ENCODE measurements around the gene RNF222. TPM values are rescaled to one million over a fixed set of nuclear protein-coding genes. Genes with fewer than 3 reads are reported as not detected.

Gene RNF222
- total and polyA plus RNA-seq, 5 experiments from 2014 or later = 0.15 to 0.19 (median 0.18) TPM; not detected in 1

GRCh38 chr17:8426802-8427201, 29.2 kb upstream of the RNF222 start:
- H3K4me3 Mint-ChIP-seq = no peak overlapping the region

DNA sequence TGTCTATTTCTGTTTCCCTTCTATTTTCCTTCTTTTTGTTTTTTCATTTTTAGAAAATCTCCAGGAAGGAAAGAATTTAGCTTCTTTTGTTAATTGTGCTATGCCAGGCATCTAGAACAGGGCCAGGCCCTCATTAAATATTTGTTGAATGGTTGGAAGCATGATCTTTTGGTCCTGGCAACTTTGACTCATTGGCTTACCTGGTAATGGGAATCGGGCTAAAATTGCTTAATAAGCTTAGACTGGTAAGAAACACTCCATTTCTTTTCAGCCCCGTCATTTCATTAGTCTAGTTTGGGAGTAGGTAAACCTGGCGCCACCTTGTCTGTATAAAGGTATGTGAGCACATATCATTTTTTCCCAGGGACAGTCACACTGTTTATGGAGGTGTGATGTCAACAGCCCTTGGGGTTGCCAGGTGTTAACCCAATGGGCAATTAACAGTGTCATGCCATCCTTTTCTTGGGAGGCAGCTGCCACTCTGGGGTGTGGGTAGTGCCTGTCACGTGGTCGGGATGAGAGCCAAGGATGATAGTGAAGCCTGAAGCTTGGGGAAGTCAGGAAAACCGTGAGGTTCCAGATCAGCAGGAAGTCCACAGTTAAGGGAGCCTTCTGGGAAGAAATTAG, 28.6 kb upstream of the RNF222 start:
- H3K4me1 Mint-ChIP-seq = peaks cover 0 to 1% (median 0%) of the 10 kb centered on the region in 4 donors
- no peak for DNase-seq
- POLR2A ChIA-PET = no interaction called here
- no peak overlapping the region for H3K4me3 Mint-ChIP-seq
- ATAC-seq = no peak
- no peaks in the 10 kb centered on the region for H3K36me3 Mint-ChIP-seq
- H3K9me3 Mint-ChIP-seq = peaks cover 0 to 2% (median 0%) of the 10 kb centered on the region in 9 donors
- H3K27ac Mint-ChIP-seq = no peak overlapping the region
- peaks cover 6 to 23% (median 10%) of the 10 kb centered on the region in 5 donors for H3K27me3 Mint-ChIP-seq

More at GRCh38 chr17:8426802-8427201, 29.2 kb upstream of the RNF222 start:
- DNase-seq = no peak
- no peaks in the 10 kb centered on the region for H3K36me3 Mint-ChIP-seq
- peaks cover 0 to 1% (median 0%) of the 10 kb centered on the region in 4 donors for H3K4me1 Mint-ChIP-seq
- peaks cover 0 to 2% (median 0%) of the 10 kb centered on the region in 9 donors for H3K9me3 Mint-ChIP-seq
- H3K27ac Mint-ChIP-seq = no peak overlapping the region
- no peak for ATAC-seq
- peaks cover 3 to 17% (median 10%) of the 10 kb centered on the region in 5 donors for H3K27me3 Mint-ChIP-seq
- POLR2A ChIA-PET = no interaction called here

GRCh38 chr17:8421571-8421970, 23.9 kb upstream of the RNF222 start:
- Mint-ChIP-seq H3K9me3 (peaks cover 0 to 2% (median 0%) of the 10 kb centered on the region in 9 donors), H3K4me1 (peaks cover 0 to 1% (median 0%) of the 10 kb centered on the region in 4 donors), H3K27me3 (peaks cover 12 to 57% (median 30%) of the 10 kb centered on the region in 5 donors), H3K36me3 (no peaks in the 10 kb centered on the region), H3K4me3 (no peak overlapping the region), H3K27ac (peak overlapping the region in 1 of 10 donors; percentile 40)
- POLR2A ChIA-PET = no interaction called here
- DNase-seq (no peak), ATAC-seq (no peak)

DNA sequence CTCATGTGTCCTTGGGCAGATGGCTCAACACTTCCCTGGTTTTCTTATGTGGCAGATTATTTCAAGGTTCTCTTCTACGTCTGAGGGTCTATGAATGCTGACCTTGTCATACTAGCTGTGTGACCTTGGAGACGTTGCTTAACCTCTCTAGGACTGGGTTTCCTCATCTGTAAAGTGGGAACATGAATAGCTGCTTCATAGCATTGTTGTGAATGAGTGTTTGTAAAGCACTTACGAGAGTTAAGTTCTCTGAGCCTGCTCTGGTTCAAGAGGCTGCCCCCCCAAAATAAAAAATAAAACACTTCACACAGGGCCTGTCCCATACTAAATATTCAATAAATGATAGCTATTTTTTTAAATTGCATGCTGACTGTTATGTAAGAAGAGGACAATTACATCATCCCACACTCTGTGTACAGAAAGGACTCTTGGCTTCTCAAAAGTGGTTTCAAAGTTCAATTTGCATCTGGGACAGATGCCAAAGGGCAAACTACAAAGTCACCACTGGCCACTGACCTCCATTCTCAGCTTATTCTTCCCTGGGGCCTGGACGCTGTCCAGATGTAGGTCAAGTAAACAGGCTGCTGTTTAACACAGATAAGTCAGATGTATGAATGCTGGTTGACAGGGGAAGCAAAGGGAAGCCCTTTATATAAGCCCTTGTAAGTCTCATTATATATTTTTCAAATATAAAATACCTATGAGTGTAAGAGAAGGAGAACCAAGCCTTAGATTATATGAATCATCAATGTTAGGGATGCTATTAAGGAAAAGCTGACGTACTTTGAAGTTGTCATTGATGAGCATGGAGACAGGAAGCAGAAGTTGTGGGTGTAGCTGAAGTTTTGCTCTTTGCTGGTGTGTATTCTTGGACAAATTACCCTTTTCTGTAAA, 22.7 kb upstream of the RNF222 start:
- no peaks in the 10 kb centered on the region for H3K36me3 Mint-ChIP-seq
- POLR2A ChIA-PET = interaction anchor here (0.6 kb wide), 1 partner anchor 13 kb away, joined by 3 read pairs; no protein-coding TSS in a partner anchor

GRCh38 chr17:8419305-8419704, 21.7 kb upstream of the RNF222 start:
- DNase-seq (no peak), ATAC-seq (no peak)
- Mint-ChIP-seq H3K36me3 (no peaks in the 10 kb centered on the region), H3K27me3 (peaks cover 8 to 63% (median 30%) of the 10 kb centered on the region in 5 donors), H3K4me1 (peaks cover 0 to 1% (median 0%) of the 10 kb centered on the region in 4 donors), H3K4me3 (no peak overlapping the region), H3K9me3 (no peaks in the 10 kb centered on the region), H3K27ac (no peak overlapping the region)
- POLR2A ChIA-PET = no interaction called here

More for the DNA sequence above, 22.7 kb upstream of the RNF222 start:
- H3K4me3 Mint-ChIP-seq = no peak overlapping the region
- peaks cover 0 to 2% (median 0%) of the 10 kb centered on the region in 9 donors for H3K9me3 Mint-ChIP-seq
- H3K27ac Mint-ChIP-seq = peak overlapping the region in 1 of 10 donors; percentile 34
- H3K4me1 Mint-ChIP-seq = peaks cover 0 to 1% (median 0%) of the 10 kb centered on the region in 4 donors
- ATAC-seq (no peak), DNase-seq (no peak)
- peaks cover 12 to 63% (median 34%) of the 10 kb centered on the region in 5 donors for H3K27me3 Mint-ChIP-seq

- Mint-ChIP-seq H3K4me3 (no peak overlapping the region), H3K4me1 (peaks cover 2 to 3% (median 2%) of the 10 kb centered on the region in 4 donors), H3K27ac (peak overlapping the region in 1 of 10 donors; percentile 78), H3K27me3 (peaks cover 8 to 63% (median 29%) of the 10 kb centered on the region in 5 donors), H3K9me3 (no peaks in the 10 kb centered on the region), H3K36me3 (no peaks in the 10 kb centered on the region)
- DNase-seq (no peak), ATAC-seq (no peak)
- POLR2A ChIA-PET = no interaction called here
Measured at GRCh38 chr17:8418471-8418870, 20.8 kb upstream of the RNF222 start.

- Mint-ChIP-seq H3K27me3 (peaks cover 8 to 62% (median 24%) of the 10 kb centered on the region in 5 donors), H3K4me3 (no peak overlapping the region), H3K9me3 (no peaks in the 10 kb centered on the region), H3K4me1 (peaks cover 7 to 9% (median 9%) of the 10 kb centered on the region in 4 donors), H3K36me3 (no peaks in the 10 kb centered on the region), H3K27ac (no peak overlapping the region)
- ATAC-seq (no peak), DNase-seq (no peak)
- POLR2A ChIA-PET = no interaction called here
Measured at GRCh38 chr17:8417806-8418205, 20.2 kb upstream of the RNF222 start.

DNA sequence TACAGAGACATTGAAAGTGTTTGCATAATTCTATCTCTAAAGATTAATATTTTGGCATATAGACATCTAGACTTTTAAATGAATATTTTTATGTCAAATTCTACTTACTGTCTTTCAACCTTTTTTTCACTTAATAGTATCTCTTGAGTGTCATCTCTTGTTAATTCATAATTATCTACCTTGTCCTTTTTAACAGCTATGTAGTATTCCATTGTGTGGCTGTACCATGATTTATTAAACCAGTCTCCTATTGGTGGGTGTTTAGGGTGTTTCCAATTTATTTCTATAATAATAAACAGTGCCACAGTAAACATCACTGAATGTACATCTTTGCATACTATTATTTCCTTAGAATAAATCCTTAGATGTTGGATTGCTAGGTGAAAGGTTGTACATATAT, 16.3 kb upstream of the RNF222 start:
- DNase-seq (no peak), ATAC-seq (no peak)
- Mint-ChIP-seq H3K27me3 (peaks cover 5 to 29% (median 16%) of the 10 kb centered on the region in 5 donors), H3K4me3 (no peak overlapping the region), H3K27ac (no peak overlapping the region), H3K36me3 (no peaks in the 10 kb centered on the region), H3K4me1 (peaks cover 10 to 19% (median 17%) of the 10 kb centered on the region in 4 donors), H3K9me3 (no peaks in the 10 kb centered on the region)
- POLR2A ChIA-PET = no interaction called here

- peaks cover 6 to 26% (median 12%) of the 10 kb centered on the region in 5 donors for H3K27me3 Mint-ChIP-seq
- H3K4me3 Mint-ChIP-seq = no peak overlapping the region
- no peaks in the 10 kb centered on the region for H3K36me3 Mint-ChIP-seq
- H3K9me3 Mint-ChIP-seq = no peaks in the 10 kb centered on the region
- peaks cover 10 to 19% (median 17%) of the 10 kb centered on the region in 4 donors for H3K4me1 Mint-ChIP-seq
- DNase-seq = peak in 1 of 10 donors; percentile 15
- peak in 1 of 2 donors; percentile 77 for ATAC-seq
- peak overlapping the region in 3 of 10 donors; percentile 46 to 77 (median 73) for H3K27ac Mint-ChIP-seq
- POLR2A ChIA-PET = no interaction called here
Measured at GRCh38 chr17:8413328-8413727, 15.7 kb upstream of the RNF222 start.

DNA sequence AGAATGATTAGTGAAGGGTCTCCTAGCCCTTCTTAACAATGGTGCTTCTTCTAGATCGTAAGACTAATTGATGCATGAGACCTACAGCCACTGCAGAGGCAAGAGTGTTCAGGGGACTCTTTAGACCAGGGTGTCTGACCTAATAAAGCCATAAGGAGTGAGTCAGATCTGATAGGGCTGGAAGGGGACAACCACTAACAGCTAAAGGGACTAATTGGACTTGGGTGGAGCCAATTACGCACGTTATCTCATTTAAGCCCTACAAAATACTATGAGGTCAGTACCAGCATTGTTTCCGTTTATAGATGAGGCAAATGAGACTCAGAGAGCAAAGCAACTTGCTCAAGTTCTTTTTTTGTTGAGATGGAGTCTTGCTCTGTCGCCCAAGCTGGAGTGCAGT, 14.5 kb upstream of the RNF222 start:
- Mint-ChIP-seq H3K36me3 (no peaks in the 10 kb centered on the region), H3K27ac (peak overlapping the region in 1 of 10 donors; percentile 59), H3K9me3 (no peaks in the 10 kb centered on the region), H3K4me3 (no peak overlapping the region), H3K4me1 (peaks cover 10 to 19% (median 17%) of the 10 kb centered on the region in 4 donors), H3K27me3 (peaks cover 5 to 20% (median 10%) of the 10 kb centered on the region in 5 donors)
- POLR2A ChIA-PET = no interaction called here
- ATAC-seq = no peak
- no peak for DNase-seq

GRCh38 chr17:8410883-8411238, 13.2 kb upstream of the RNF222 start:
- peak overlapping the region in 1 of 10 donors; percentile 84 for H3K27ac Mint-ChIP-seq
- peaks cover 4 to 9% (median 5%) of the 10 kb centered on the region in 5 donors for H3K27me3 Mint-ChIP-seq
- H3K9me3 Mint-ChIP-seq = no peaks in the 10 kb centered on the region
- H3K4me3 Mint-ChIP-seq = no peak overlapping the region
- DNase-seq = no peak
- H3K4me1 Mint-ChIP-seq = peaks cover 10 to 19% (median 17%) of the 10 kb centered on the region in 4 donors
- H3K36me3 Mint-ChIP-seq = no peaks in the 10 kb centered on the region
- POLR2A ChIA-PET = interaction anchor here (1.0 to 1.9 kb wide), 2 partner anchors 335 to 587 kb away, joined by 3 to 9 read pairs; no protein-coding TSS in a partner anchor
- ATAC-seq = no peak

DNA sequence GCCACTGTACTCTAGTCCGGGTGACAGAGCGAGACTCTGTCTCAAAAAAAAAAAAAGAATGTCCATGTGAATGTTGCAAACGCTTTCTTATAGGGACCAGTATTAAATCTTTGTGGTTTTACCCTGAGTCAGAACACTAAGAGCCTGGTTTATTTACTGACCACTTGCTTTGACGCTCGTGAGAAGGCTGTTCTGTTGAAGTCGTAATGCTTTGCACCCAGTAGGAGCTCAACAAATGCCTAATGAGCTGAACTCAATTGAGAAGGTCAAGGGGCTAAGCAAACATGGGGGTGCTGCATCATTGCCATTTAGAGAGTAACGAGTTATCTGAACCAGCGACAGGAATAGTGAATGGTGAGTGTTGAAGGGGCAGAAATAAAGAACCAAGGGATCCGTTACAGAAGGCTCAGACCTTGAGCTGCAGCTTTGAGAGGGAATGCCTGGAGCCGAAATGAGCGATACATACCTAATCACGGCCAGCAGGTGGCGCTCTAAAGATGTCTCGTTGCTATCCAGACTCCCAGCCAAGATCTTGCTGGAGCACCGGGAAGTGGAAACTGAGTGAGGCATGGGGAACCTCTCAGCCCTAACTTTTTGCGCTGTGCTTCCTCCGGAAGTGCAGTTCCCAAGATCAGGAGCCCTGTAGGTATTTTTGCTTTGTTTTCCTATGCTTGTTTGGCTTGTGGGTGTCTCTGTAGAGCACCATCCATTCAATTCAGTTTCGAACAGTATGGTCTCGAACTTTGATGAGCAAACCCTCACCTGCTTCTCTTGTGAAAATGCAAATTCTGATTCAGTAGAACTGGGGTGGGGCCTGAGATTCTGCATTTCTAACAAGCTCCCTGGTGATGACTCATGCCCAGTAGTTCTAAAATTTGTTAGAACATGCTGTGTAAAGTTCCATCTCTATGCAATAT, 12.6 kb upstream of the RNF222 start:
- peak; percentile 77 to 92 for ATAC-seq
- Mint-ChIP-seq H3K4me1 (peaks cover 10 to 19% (median 17%) of the 10 kb centered on the region in 4 donors), H3K36me3 (no peaks in the 10 kb centered on the region), H3K9me3 (no peaks in the 10 kb centered on the region), H3K4me3 (peak overlapping the region in 1 of 10 donors; percentile 10), H3K27me3 (peaks cover 4 to 10% (median 5%) of the 10 kb centered on the region in 5 donors), H3K27ac (peak overlapping the region in 3 of 10 donors; percentile 9 to 51 (median 40))
- POLR2A ChIA-PET = interaction anchor here (0.6 to 1.9 kb wide), 3 partner anchors 41 to 588 kb away, joined by 3 to 9 read pairs (median 4); no protein-coding TSS in a partner anchor
- DNase-seq = peak; percentile 58 to 85 (median 74)

Data from naive thymus-derived CD8-positive, alpha-beta T cell (primary cell).